Loucy (cell line): Measurements from ENCODE around the gene ARMC10.

Experiments used
- H2AFZ ChIP-seq: fragments of 200-600 bp; sonication (generic); 2 replicates; pipeline ENCODE4 v1.6.0; 2016; ENCODE audit warnings: antibody characterized with exemption, mild to moderate bottlenecking, low read length, moderate library complexity
- H3F3A ChIP-seq: fragments of 200-600 bp; 2 replicates; pipeline ENCODE4 v1.6.0; 2016; ENCODE audit warnings: antibody characterized with exemption, low read depth, mild to moderate bottlenecking
- H3K27me3 ChIP-seq: fragments of 200-600 bp; sonication (generic); 2 replicates; pipeline ENCODE4 v1.6.1; 2014; ENCODE audit warnings: low read length, mild to moderate bottlenecking; ENCODE audit not compliant: insufficient read depth, poor library complexity, severe bottlenecking
- H3K36me3 ChIP-seq: fragments of 200-600 bp; sonication (generic); 2 replicates; pipeline ENCODE4 v1.6.1; 2016; ENCODE audit warnings: low read length; ENCODE audit not compliant: insufficient read depth
- H3K4me1 ChIP-seq: fragments of 200-600 bp; sonication (generic); 2 replicates; pipeline ENCODE4 v1.5.1; 2014; ENCODE audit warnings: low read length, mild to moderate bottlenecking; ENCODE audit not compliant: insufficient read depth, poor library complexity, severe bottlenecking
- H3K4me2 ChIP-seq: fragments of 200-600 bp; sonication (generic); 2 replicates; pipeline ENCODE4 v1.6.0; 2014; ENCODE audit warnings: antibody characterized with exemption, low read length, low read depth, mild to moderate bottlenecking; ENCODE audit not compliant: poor library complexity, severe bottlenecking
- H3K4me3 ChIP-seq: fragments of 200-600 bp; sonication (generic); 2 replicates; pipeline ENCODE4 v1.5.1; 2014; ENCODE audit warnings: low read length, mild to moderate bottlenecking, mixed read lengths; ENCODE audit not compliant: poor library complexity, severe bottlenecking
- H3K79me2 ChIP-seq: fragments of 200-600 bp; sonication (generic); 2 replicates; pipeline ENCODE4 v1.6.1; 2014; ENCODE audit warnings: low read length; ENCODE audit not compliant: insufficient read depth
- H3K9ac ChIP-seq: fragments of 200-600 bp; sonication (generic); 2 replicates; pipeline ENCODE4 v1.6.0; 2014; ENCODE audit warnings: mild to moderate bottlenecking, low read depth, low read length, moderate library complexity; ENCODE audit not compliant: poor library complexity, severe bottlenecking
- H3K9me2 ChIP-seq: fragments of 200-600 bp; sonication (generic); replicated peaks from 2 replicates; pipeline ENCODE4 v1.6.1; 2016; ENCODE audit warnings: low read depth, low read length, mixed read lengths
- H3K9me3 ChIP-seq: fragments of 200-600 bp; sonication (generic); 2 replicates; pipeline ENCODE4 v1.6.1; 2014; ENCODE audit warnings: mild to moderate bottlenecking, antibody characterized with exemption, low read length, low read depth; ENCODE audit not compliant: insufficient read depth
- H4K20me1 ChIP-seq: fragments of 200-600 bp; sonication (generic); 2 replicates; pipeline ENCODE4 v1.6.0; 2014; ENCODE audit warnings: antibody characterized with exemption, low read length, mild to moderate bottlenecking; ENCODE audit not compliant: insufficient read depth, poor library complexity, severe bottlenecking
- CTCF ChIP-seq: fragments of 200-600 bp; sonication (generic); conservative IDR thresholded peaks from 2 replicates; pipeline ENCODE4 v1.5.1; 2014; ENCODE audit warnings: mild to moderate bottlenecking, antibody characterized with exemption, low read length
- EZH2phosphoT487 ChIP-seq: fragments of 200-600 bp; IDR thresholded peaks from 2 replicates; pipeline ENCODE4 v1.6.1; 2018; ENCODE audit warnings: antibody characterized with exemption, mild to moderate bottlenecking, moderate library complexity, borderline replicate concordance

Gene ARMC10

DNA sequence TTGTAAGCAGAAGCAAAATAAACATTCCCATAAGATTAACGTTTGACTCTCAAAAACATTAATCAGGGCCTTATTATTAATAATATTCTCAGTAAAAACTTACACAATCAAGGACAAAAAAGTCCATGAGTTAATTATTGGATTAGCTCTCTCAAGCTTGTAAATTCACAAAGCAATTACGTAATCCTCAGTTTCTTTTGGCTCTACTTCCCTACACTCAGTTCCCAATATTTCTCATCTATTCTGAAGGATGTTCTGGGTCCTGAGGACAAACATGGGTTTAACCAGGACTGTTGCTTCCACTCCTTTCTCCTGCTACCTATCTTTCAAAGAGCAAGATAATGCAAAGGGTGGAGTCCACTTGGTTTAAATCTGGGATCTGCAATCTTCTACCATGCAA lies 15.5 kb upstream of the ARMC10 start:
- Histone ChIP-seq H3K36me3 (no peaks in the 10 kb centered on the region), H2AFZ (no peak overlapping the region), H4K20me1 (no peaks in the 10 kb centered on the region), H3K4me1 (peaks cover 12% of the 10 kb centered on the region), H3K4me3 (no peak overlapping the region), H3K79me2 (no peaks in the 10 kb centered on the region), H3K9ac (no peak overlapping the region), H3F3A (no peaks in the 10 kb centered on the region), H3K4me2 (no peak overlapping the region), H3K9me3 (no peaks in the 10 kb centered on the region), H3K27me3 (no peaks in the 10 kb centered on the region), H3K9me2 (no peaks in the 10 kb centered on the region)
- TF ChIP-seq CTCF, result no peak
- TF ChIP-seq EZH2phosphoT487, result no peak

DNA sequence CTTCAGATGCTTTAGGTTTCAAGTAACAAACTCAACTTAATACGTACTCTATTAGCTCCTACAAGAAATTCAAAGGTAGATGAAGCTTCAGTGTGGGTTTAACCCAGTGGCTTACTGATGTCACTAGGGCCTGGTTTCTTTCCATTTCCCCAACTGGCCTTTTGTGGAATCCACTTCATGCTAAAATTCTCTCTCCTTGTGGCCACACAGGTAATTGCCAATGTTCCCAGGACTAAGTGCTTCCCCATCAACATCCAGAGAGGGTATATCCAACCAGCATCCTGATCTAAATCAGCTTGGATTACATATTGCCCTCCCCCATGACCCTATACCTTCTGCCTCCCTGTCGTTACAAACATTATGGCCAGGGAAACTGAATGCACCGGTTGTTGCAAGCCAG lies 11.0 kb upstream of the ARMC10 start:
- Histone ChIP-seq H3K9me2 (no peaks in the 10 kb centered on the region), H3F3A (no peaks in the 10 kb centered on the region), H3K4me3 (no peak overlapping the region), H3K4me1 (peaks cover 4% of the 10 kb centered on the region), H4K20me1 (no peaks in the 10 kb centered on the region), H3K27me3 (no peaks in the 10 kb centered on the region), H3K4me2 (no peak overlapping the region), H3K9me3 (no peaks in the 10 kb centered on the region), H3K36me3 (no peaks in the 10 kb centered on the region), H3K9ac (no peak overlapping the region), H3K79me2 (no peaks in the 10 kb centered on the region), H2AFZ (no peak overlapping the region)
- TF ChIP-seq EZH2phosphoT487 (no peak), CTCF (no peak)

DNA sequence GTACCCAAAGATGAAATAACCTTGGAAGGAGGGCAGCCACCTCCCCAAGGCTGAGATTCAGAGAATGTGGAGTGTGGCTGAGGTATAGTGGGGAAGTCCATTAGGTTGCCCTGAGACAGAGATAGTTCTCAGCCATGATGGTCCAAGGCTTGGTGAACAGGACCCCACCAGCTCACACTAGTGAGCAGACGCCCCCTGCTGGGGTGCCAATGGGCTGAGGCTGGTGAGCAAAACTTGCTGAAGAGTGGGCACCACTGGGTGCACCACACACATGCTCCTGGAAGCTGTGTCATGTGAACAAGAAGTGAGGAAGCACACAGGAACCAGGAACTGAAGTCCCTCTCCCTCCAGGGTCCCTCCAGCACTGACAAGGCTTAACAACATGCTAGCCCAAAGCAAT lies 9.3 kb upstream of the ARMC10 start:
- Histone ChIP-seq H3K4me1 (peaks cover 4% of the 10 kb centered on the region), H3K36me3 (no peaks in the 10 kb centered on the region), H3K27me3 (no peaks in the 10 kb centered on the region), H3K9me3 (no peaks in the 10 kb centered on the region), H3K9ac (no peak overlapping the region), H3K4me2 (peak overlapping the region; percentile 24), H3K9me2 (no peaks in the 10 kb centered on the region), H3F3A (no peaks in the 10 kb centered on the region), H3K79me2 (no peaks in the 10 kb centered on the region), H3K4me3 (no peak overlapping the region), H4K20me1 (no peaks in the 10 kb centered on the region), H2AFZ (peak overlapping the region; percentile 57)
- peak; percentile 89 for TF ChIP-seq CTCF
- no peak for TF ChIP-seq EZH2phosphoT487
